ENCODE measurements around the gene TCF4.

GRCh38 chr18:55543130-55543704 is 44.8 kb downstream of the TCF4 start:
- TF ChIP-seq CTCF (IDR thresholded peaks at IDR 0.05) (no peak), POLR2A (IDR thresholded peaks at IDR 0.05) (no peak), EP300 (IDR thresholded peaks at IDR 0.05) (no peak), POLR2AphosphoS5 (IDR thresholded peaks at IDR 0.05) (no peak)

Data from suprapubic skin (tissue), 4 donors.